K562 (cell line): ENCODE data around the gene GPER1. TPM values are rescaled to one million over a fixed set of nuclear protein-coding genes. Genes with fewer than 3 reads are reported as not detected.
"Not testable (repeated sequence)": the region's sequence is repeated elsewhere in the genome, so short reads cannot be mapped to it uniquely, and the experiment has no call there.

Experiments
- ATAC-seq: fragments of 200-7000 bp; cut with Tn5 transposase; 3 replicates; pipeline ENCODE4 v1.9.1; 2020; ENCODE audit warnings: moderate library complexity
- BruUV-seq: library from RNA; stranded (reverse); fragments of 400-500 nt; replicated peaks from 2 replicates; lab custom pipeline; 2021; lab: Mats Ljungman, UMichigan
- CTCF ChIA-PET: fragments of 300-600 bp; formaldehyde crosslinking; extraction: SDS; loops from one replicate; lab custom pipeline; 2021; ENCODE audit warnings: low intra/inter-chr PET ratio; lab: Yijun Ruan, JAX
- POLR2A ChIA-PET: fragments of 300-600, 350-650 bp; sonication (Branson Sonifier 250); formaldehyde crosslinking; extraction: SDS; loops from one replicate; lab custom pipeline; 2021; ENCODE audit warnings: antibody characterized with exemption, inconsistent platforms; lab: Yijun Ruan, JAX
- DNase-seq, 4 experiments: peaks; one replicate each; pipeline versions ENCODE4 v3.0.0 to v3.0.0-alpha.2; 2011 to 2018; ENCODE audit warnings: low spot score in 3 of 4, mixed read lengths in 3 of 4; ENCODE audit errors: extremely low read depth in 1 of 4
- FAIRE-seq: peaks from 2 replicates; lab custom pipeline; 2011; peaks lifted over from hg19 to GRCh38; lab: Jason Lieb, UNC
- H2AFZ ChIP-seq: 2 replicates; pipeline ENCODE4 v1.6.0; 2011; ENCODE audit warnings: low read depth, low read length, control low read depth, inconsistent platforms
- H3K27ac ChIP-seq: fragments of 200-600 bp; 3 replicates; pipeline ENCODE4 v1.8.0; 2011; ENCODE audit warnings: low read depth, mild to moderate bottlenecking, control low read depth, inconsistent platforms, low read length, moderate library complexity, mixed read lengths; ENCODE audit errors: extremely low read depth
- H3K27me3 ChIP-seq, 2 experiments: fragments of 300-600 bp in 1 of 2; 2 replicates in 1 of 2; 3 replicates in 1 of 2; pipeline versions ENCODE4 v1.6.0 to v1.8.0; 2011; ENCODE audit warnings: inconsistent platforms in 2 of 2, low read length in 2 of 2, mild to moderate bottlenecking in 1 of 2, mixed read lengths in 1 of 2, moderate library complexity in 1 of 2; ENCODE audit not compliant: control insufficient read depth in 2 of 2, insufficient read depth in 2 of 2
- H3K36me3 ChIP-seq: fragments of 300-600 bp; 3 replicates; pipeline ENCODE4 v1.8.0; 2011; ENCODE audit warnings: mild to moderate bottlenecking, low read length, inconsistent platforms; ENCODE audit not compliant: control insufficient read depth, insufficient read depth
- H3K4me1 ChIP-seq, 2 experiments: fragments of 200-600 bp in 1 of 2; replicated peaks in 1 of 2; 2 replicates in 1 of 2; 3 replicates in 1 of 2; pipeline versions ENCODE4 v1.5.1 to v1.8.0; 2011; ENCODE audit warnings: inconsistent platforms in 2 of 2, low read length in 2 of 2, mild to moderate bottlenecking in 1 of 2, mixed read lengths in 1 of 2, moderate library complexity in 1 of 2; ENCODE audit not compliant: control insufficient read depth in 2 of 2, insufficient read depth in 2 of 2
- H3K4me2 ChIP-seq: 2 replicates; pipeline ENCODE4 v1.6.1; 2011; ENCODE audit warnings: low read length, control low read depth, inconsistent platforms, mixed read lengths; ENCODE audit not compliant: insufficient read depth
- H3K4me3 ChIP-seq: fragments of 200-600 bp; sonication (generic), shearing (Covaris generic); 2 replicates; pipeline ENCODE4 v1.5.1; 2016; ENCODE audit warnings: control low read depth, inconsistent platforms
- H3K79me2 ChIP-seq: fragments of 200-600 bp; 3 replicates; pipeline ENCODE4 v1.8.0; 2011; ENCODE audit warnings: low read length, inconsistent platforms; ENCODE audit not compliant: control insufficient read depth, insufficient read depth
- H3K9ac ChIP-seq, 2 experiments: 2 replicates each; pipeline versions ENCODE4 v1.6.0 to v1.6.1; 2011; ENCODE audit warnings: low read depth in 2 of 2, low read length in 2 of 2, control low read depth in 1 of 2, inconsistent platforms in 1 of 2, mild to moderate bottlenecking in 1 of 2, mixed read lengths in 1 of 2; ENCODE audit not compliant: insufficient read depth in 1 of 2
- H3K9me1 ChIP-seq: one replicate; pipeline ENCODE4 v1.6.0; 2011; ENCODE audit warnings: inconsistent platforms, mild to moderate bottlenecking, low read length, moderate library complexity; ENCODE audit not compliant: control insufficient read depth, insufficient read depth
- H3K9me3 ChIP-seq: replicated peaks from 2 replicates; pipeline ENCODE4 v1.5.1; 2011; ENCODE audit warnings: low read depth, low read length, inconsistent platforms; ENCODE audit not compliant: control insufficient read depth, insufficient read depth
- H4K20me1 ChIP-seq: replicated peaks from 2 replicates; pipeline ENCODE4 v1.6.1; 2011; ENCODE audit warnings: low read length, inconsistent platforms, mixed read lengths; ENCODE audit not compliant: control insufficient read depth, insufficient read depth
- BRD9 ChIP-seq: fragments of 450-650 bp; IDR thresholded peaks from 2 replicates; pipeline ENCODE4 v1.6.1; 2018; ENCODE audit warnings: low read depth; ENCODE audit not compliant: partially characterized antibody
- CC2D1A ChIP-seq: fragments of 450-650 bp; IDR thresholded peaks from 2 replicates; pipeline ENCODE4 v1.6.1; 2017; ENCODE audit warnings: mild to moderate bottlenecking
- DACH1 ChIP-seq: fragments of 450-650 bp; IDR thresholded peaks from 2 replicates; pipeline ENCODE4 v1.6.1; 2018; ENCODE audit not compliant: partially characterized antibody
- DMBX1 ChIP-seq: fragments of 250-450 bp; sonication (Bioruptor Pico); IDR thresholded peaks from 2 replicates; pipeline ENCODE4 v1.8.0; 2022; ENCODE audit warnings: inconsistent platforms, mild to moderate bottlenecking, moderate library complexity, borderline replicate concordance
- ELF2 ChIP-seq: fragments of 250-450 bp; sonication (Bioruptor Pico); IDR thresholded peaks from 2 replicates; pipeline ENCODE4 v1.5.0; 2021; ENCODE audit warnings: mild to moderate bottlenecking
- ELF4 ChIP-seq: fragments of 450-650 bp; formaldehyde crosslinking; IDR thresholded peaks from 2 replicates; pipeline ENCODE4 v1.4.0; 2022; ENCODE audit warnings: missing genetic modification characterization
- ETS2 ChIP-seq: IDR thresholded peaks from 2 replicates; pipeline ENCODE4 v1.6.1; 2016; ENCODE audit warnings: borderline replicate concordance, missing genetic modification characterization, mild to moderate bottlenecking, moderate library complexity, missing compliant biosample characterization; ENCODE audit not compliant: poor library complexity, severe bottlenecking
- MIER1 ChIP-seq: fragments of 450-650 bp; IDR thresholded peaks from 2 replicates; pipeline ENCODE4 v1.6.1; 2016; ENCODE audit warnings: antibody characterized with exemption, mild to moderate bottlenecking, low read depth
- NFRKB ChIP-seq: fragments of 450-650 bp; IDR thresholded peaks from 2 replicates; pipeline ENCODE4 v1.6.1; 2016; ENCODE audit warnings: low read depth
- ZEB2 ChIP-seq: fragments of 450-650 bp; IDR thresholded peaks from 2 replicates; pipeline ENCODE4 v1.6.1; 2016
- WGBS: fragments of 100-300 bp; shearing (Covaris generic); methylation state at CpG from one replicate; pipeline ENCODE4 v1.1.6; 2016; ENCODE audit warnings: low coverage, mixed read lengths; ENCODE audit not compliant: insufficient coverage; ENCODE audit errors: missing lambda C conversion rate; 5-methylcytosine and 5-hydroxymethylcytosine counted together
- in situ Hi-C: fragments of 300-500 bp; cut with MboI; formaldehyde crosslinking; loops from 4 replicates; pipeline ENCODE4 v1.15.0; 2018; ENCODE audit warnings: inconsistent platforms, mixed read lengths
- intact Hi-C: fragments of 100-400 bp; cut with micrococcal nuclease; formaldehyde crosslinking; loops from 2 replicates; pipeline ENCODE4 v1.14.2; 2022
- polyA plus RNA-seq, 8 experiments: library from polyadenylated mRNA; depleted of rRNA in 4 of 8; stranded (reverse) in 5 of 8; unstranded in 3 of 8; fragments of >200 nt; fragmentation: Nextera tagmentation in 2 of 8; fragmentation: Illumina TruSeq in 1 of 8; extraction: Ambion mirVana in 2 of 8; extraction: Trizol in 1 of 8; gene quantifications; 2 replicates each; pipeline versions ENCODE4 v1.2.1 to v1.2.3, GENCODE V29; 2011 to 2014; ENCODE audit warnings: inconsistent platforms in 1 of 8, missing spikeins in 1 of 8
- total RNA-seq, 7 experiments: library from RNA; depleted of rRNA in 6 of 7; stranded (reverse); fragments of >200 nt in 6 of 7; fragmentation: Illumina TruSeq in 2 of 7; extraction: Trizol in 2 of 7; gene quantifications; 2 replicates each; pipeline versions ENCODE4 v1.2.1 to v1.2.3, GENCODE V29; 2011 to 2021; ENCODE audit warnings: low replicate concordance in 1 of 7
- TF ChIP-seq, protein P1 (sequence below): fragments of 250-450 bp; sonication (Bioruptor Pico); IDR thresholded peaks from 2 replicates; pipeline ENCODE4 v1.8.0; 2022; ENCODE audit warnings: inconsistent platforms, mild to moderate bottlenecking, moderate library complexity, borderline replicate concordance
- TF ChIP-seq, protein P2 (sequence below): fragments of 250-450 bp; sonication (Bioruptor Pico); IDR thresholded peaks from 2 replicates; pipeline ENCODE4 v1.5.1; 2021; ENCODE audit warnings: mild to moderate bottlenecking

GPER1 gene
- total and polyA plus RNA-seq, 9 of the 15 experiments (the other 6 are each of a cell fraction or from before 2014, with no cell fraction given), result 0.04 to 0.09 (median 0.08) TPM; not detected in 6

DNA sequence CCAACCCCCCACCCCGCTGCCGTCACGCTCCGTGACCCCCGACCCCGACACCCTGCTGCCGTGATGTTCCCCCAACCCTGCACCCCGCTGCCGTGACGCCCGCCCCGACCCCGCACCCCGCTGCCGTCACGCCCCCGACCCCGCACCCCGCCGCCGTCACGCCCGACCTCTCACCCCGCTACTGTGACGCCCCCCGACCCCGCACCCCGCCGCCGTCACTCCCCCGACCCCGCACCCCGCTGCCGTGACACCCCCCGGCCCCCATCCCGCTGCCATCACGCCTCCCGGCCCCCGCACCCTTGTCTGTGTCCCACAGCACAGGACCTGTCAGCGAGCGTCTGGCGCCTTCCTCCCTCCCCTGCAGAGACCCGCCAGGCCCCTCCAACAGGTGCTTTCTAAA, 13.9 kb upstream of the GPER1 start:
- H3K36me3 ChIP-seq, in situ Hi-C loops, H3K4me2 ChIP-seq, H3K27me3 ChIP-seq, intact Hi-C loops, POLR2A ChIA-PET, H3K79me2 ChIP-seq, H3K27ac ChIP-seq, H3K9me3 ChIP-seq, H3K9ac ChIP-seq, H3K9me1 ChIP-seq, CTCF ChIA-PET, ATAC-seq, H2AFZ ChIP-seq, BruUV-seq, H4K20me1 ChIP-seq, FAIRE-seq, DNase-seq, H3K4me3 ChIP-seq: not testable (repeated sequence)
- WGBS, result 95% methylated on average over 8 of the region's 43 CpGs
- H3K4me1 ChIP-seq, result peaks cover 0 to 34% of the 10 kb centered on the region in 2 experiments; a peak in 2 of 5 replicates

DNA sequence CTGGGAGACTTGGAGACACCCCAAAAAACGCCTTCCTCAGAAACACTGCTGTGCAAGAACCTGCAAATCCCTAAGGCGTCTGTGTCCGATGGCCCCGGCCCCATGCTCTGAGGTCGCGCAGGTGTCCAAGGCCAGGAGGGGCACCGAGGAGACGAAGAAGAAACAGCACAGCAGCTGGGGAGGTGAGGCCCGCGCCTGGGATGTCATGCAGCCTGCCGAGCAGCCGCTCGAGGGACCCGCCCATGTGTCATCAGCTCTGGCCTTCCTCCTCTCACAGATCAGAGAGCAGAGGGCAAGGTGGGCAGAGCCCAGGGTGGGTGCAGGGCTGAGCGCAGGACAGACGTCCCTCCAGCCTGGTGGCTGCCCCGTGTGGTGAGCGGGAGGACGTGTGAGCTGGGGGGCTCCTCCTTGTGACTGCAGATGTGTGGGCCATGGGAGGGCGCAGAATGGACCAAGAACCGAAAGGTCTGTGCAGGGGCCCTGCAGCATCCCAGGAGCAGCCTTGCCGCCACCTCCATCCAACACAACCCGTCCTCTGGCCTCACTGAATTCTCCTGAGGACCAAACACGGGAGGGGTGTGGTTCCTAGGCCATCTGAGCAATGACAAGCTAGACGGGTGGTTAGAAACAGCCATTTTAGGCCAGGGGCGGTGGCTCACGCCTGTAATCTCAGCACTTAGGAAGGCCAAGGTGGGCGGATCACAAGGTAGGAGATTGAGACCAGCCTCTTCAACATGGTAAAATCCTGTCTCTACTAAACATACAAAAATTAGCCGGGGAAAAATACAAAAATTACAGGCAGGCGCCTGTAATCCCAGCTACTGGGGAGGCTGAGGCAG, 13.1 kb upstream of the GPER1 start:
- Histone ChIP-seq H3K27ac (no peak overlapping the region), H3K9ac (no peak overlapping the region), H3K4me2 (no peak overlapping the region)
- TF ChIP-seq, protein P1, sequence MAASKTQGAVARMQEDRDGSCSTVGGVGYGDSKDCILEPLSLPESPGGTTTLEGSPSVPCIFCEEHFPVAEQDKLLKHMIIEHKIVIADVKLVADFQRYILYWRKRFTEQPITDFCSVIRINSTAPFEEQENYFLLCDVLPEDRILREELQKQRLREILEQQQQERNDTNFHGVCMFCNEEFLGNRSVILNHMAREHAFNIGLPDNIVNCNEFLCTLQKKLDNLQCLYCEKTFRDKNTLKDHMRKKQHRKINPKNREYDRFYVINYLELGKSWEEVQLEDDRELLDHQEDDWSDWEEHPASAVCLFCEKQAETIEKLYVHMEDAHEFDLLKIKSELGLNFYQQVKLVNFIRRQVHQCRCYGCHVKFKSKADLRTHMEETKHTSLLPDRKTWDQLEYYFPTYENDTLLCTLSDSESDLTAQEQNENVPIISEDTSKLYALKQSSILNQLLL, result no peak
- TF ChIP-seq ZEB2 (no peak), DACH1 (no peak), ETS2 (tag) (no peak), BRD9 (no peak), ELF4 (CRISPR knock-in tag) (no peak), NFRKB (no peak), ELF2 (CRISPR knock-in tag) (no peak), MIER1 (no peak), CC2D1A (no peak), DMBX1 (CRISPR knock-in tag) (no peak)
- TF ChIP-seq, protein P2, sequence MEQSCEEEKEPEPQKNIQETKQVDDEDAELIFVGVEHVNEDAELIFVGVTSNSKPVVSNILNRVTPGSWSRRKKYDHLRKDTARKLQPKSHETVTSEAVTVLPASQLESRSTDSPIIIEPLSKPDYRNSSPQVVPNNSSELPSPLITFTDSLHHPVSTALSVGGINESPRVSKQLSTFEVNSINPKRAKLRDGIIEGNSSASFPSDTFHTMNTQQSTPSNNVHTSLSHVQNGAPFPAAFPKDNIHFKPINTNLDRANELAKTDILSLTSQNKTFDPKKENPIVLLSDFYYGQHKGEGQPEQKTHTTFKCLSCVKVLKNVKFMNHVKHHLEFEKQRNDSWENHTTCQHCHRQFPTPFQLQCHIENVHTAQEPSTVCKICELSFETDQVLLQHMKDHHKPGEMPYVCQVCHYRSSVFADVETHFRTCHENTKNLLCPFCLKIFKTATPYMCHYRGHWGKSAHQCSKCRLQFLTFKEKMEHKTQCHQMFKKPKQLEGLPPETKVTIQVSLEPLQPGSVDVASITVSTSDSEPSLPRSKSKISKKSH, result no peak
- TF ChIP-seq, all 486 proteins: peak for 0
- no peak for FAIRE-seq
- in situ Hi-C loops, result no loop called here
- peaks cover 3% of the 10 kb centered on the region; the same call in 1 of the 2 replicates for H3K9me3 ChIP-seq
- POLR2A ChIA-PET, result interaction anchor here (0.6 kb wide), 1 partner anchor 35 kb away, joined by 3 read pairs; no protein-coding TSS in a partner anchor
- no TSS peak for BruUV-seq
- H3K36me3 ChIP-seq, result no peaks in the 10 kb centered on the region
- CTCF ChIA-PET, result no interaction called here
- DNase-seq, result no peak
- H4K20me1 ChIP-seq, result no peaks in the 10 kb centered on the region
- WGBS, result 87% methylated on average over 25 of the region's 30 CpGs
- no peak for ATAC-seq
- no peaks in the 10 kb centered on the region for H3K79me2 ChIP-seq
- H2AFZ ChIP-seq, result no peak overlapping the region
- H3K4me1 ChIP-seq, result peaks cover 0 to 36% of the 10 kb centered on the region in 2 experiments; a peak in 2 of 5 replicates
- H3K27me3 ChIP-seq, result no peaks in the 10 kb centered on the region; a peak in 1 of 5 replicates
- H3K4me3 ChIP-seq, result no peak overlapping the region
- intact Hi-C loops, result no loop called here
- no peaks in the 10 kb centered on the region for H3K9me1 ChIP-seq
